HG02759 (cell line): ENCODE measurements around the gene RAD51B.
"Not testable (repeated sequence)": the region's sequence is repeated elsewhere in the genome, so short reads cannot be mapped to it uniquely, and the experiment has no call there.

Source experiments
- ATAC-seq: cut with Tn5 transposase; IDR thresholded peaks from one replicate; pipeline ENCODE4 v1.9.1; 2021; ENCODE audit warnings: mild to moderate bottlenecking, moderate library complexity; ENCODE audit not compliant: unreplicated experiment

RAD51B gene

GRCh38 chr14:68696266-68696665 is 876.7 kb downstream of the RAD51B start:
- no peak for ATAC-seq

GRCh38 chr14:68696721-68697495 is 877.3 kb downstream of the RAD51B start:
- ATAC-seq: no peak

GRCh38 chr14:68698773-68699172 is 879.2 kb downstream of the RAD51B start:
- ATAC-seq: not testable (repeated sequence)

GRCh38 chr14:68701001-68701741 is 881.6 kb downstream of the RAD51B start:
- ATAC-seq: no peak

GRCh38 chr14:68702135-68702534 is 882.6 kb downstream of the RAD51B start:
- ATAC-seq: no peak

- no peak for ATAC-seq
Measured at GRCh38 chr14:68702578-68702977, 883.0 kb downstream of the RAD51B start.

GRCh38 chr14:68703093-68703492 is 883.5 kb downstream of the RAD51B start:
- no peak for ATAC-seq

GRCh38 chr14:68704736-68705720 is 885.4 kb downstream of the RAD51B start:
- ATAC-seq: no peak

GRCh38 chr14:68705741-68706283 is 886.2 kb downstream of the RAD51B start:
- no peak for ATAC-seq

- ATAC-seq: no peak
Measured at GRCh38 chr14:68707482-68707881, 887.9 kb downstream of the RAD51B start.

GRCh38 chr14:68708343-68708742 is 888.8 kb downstream of the RAD51B start:
- ATAC-seq: no peak

- no peak for ATAC-seq
Measured at GRCh38 chr14:68709007-68709406, 889.4 kb downstream of the RAD51B start.

GRCh38 chr14:68710776-68711175 is 891.2 kb downstream of the RAD51B start:
- ATAC-seq: no peak

GRCh38 chr14:68711561-68712309 is 892.2 kb downstream of the RAD51B start:
- ATAC-seq: no peak

GRCh38 chr14:68712703-68713370 is 893.3 kb downstream of the RAD51B start:
- no peak for ATAC-seq

GRCh38 chr14:68713782-68714181 is 894.2 kb downstream of the RAD51B start:
- no peak for ATAC-seq

- no peak for ATAC-seq
Measured at GRCh38 chr14:68714991-68715924, 895.7 kb downstream of the RAD51B start.

GRCh38 chr14:68716698-68717097 is 897.1 kb downstream of the RAD51B start:
- ATAC-seq: no peak
